Activated naive CD8-positive, alpha-beta T cell (primary cell): ENCODE measurements around the gene UBL3.

Source experiments
- H3K27ac Mint-ChIP-seq: one replicate; pipeline ENCODE4 v1.8.0; 2021; ENCODE audit warnings: mixed read lengths
- H3K27me3 Mint-ChIP-seq: one replicate; pipeline ENCODE4 v1.8.0; 2021; ENCODE audit warnings: mixed read lengths
- H3K36me3 Mint-ChIP-seq: one replicate; pipeline ENCODE4 v1.8.0; 2021; ENCODE audit warnings: mixed read lengths
- H3K4me1 Mint-ChIP-seq: one replicate; pipeline ENCODE4 v1.8.0; 2021; ENCODE audit warnings: low read depth, mixed read lengths
- H3K4me3 Mint-ChIP-seq: one replicate; pipeline ENCODE4 v1.8.0; 2021; ENCODE audit warnings: mild to moderate bottlenecking, mixed read lengths
- H3K9me3 Mint-ChIP-seq: one replicate; pipeline ENCODE4 v1.8.0; 2021; ENCODE audit warnings: low read depth, mixed read lengths

Gene UBL3

DNA sequence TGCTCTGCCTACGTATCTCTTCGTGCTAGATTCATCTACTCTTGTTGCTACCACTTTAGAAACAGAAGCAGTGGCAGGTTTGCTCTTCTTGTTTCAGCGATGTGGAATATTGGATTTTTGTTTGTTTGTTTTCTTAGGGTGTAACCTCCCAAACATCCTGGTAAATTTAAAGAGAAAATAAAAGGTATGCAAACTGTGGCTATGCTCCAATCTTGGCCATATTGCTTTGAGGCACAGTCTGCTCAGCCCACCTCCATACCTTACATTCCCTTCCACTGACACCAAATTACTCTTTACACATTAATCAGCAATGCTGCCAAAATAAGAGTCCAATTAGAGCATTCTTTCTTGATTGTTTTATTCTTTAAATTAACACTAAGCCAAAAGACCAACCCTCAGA lies 25.2 kb upstream of the UBL3 start:
- Mint-ChIP-seq H3K27ac (no peak overlapping the region), H3K36me3 (no peaks in the 10 kb centered on the region), H3K27me3 (peaks cover 17% of the 10 kb centered on the region), H3K9me3 (no peaks in the 10 kb centered on the region), H3K4me3 (no peak overlapping the region), H3K4me1 (no peaks in the 10 kb centered on the region)

DNA sequence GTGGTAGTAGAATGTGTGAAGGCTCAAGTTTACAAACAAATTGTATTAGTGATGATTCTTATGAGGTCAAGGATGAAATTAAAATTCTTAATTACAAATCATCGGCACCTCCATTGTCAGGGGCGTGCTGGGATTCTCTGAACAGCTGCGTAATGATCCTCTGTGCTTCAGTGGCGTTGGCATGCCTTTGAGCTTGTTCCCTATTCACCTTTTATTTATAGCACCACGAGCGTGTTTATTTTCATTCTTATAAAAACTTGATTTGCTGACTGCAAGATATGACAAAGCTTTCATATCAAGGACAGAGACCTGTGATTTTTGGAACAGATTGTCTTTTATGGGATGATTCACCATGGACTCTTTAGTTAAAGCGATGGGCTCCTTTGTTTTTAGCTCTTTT lies 18.2 kb upstream of the UBL3 start:
- Mint-ChIP-seq H3K27ac (no peak overlapping the region), H3K27me3 (peaks cover 4% of the 10 kb centered on the region), H3K4me3 (no peak overlapping the region), H3K4me1 (no peaks in the 10 kb centered on the region), H3K9me3 (no peaks in the 10 kb centered on the region), H3K36me3 (peaks cover 3% of the 10 kb centered on the region)

DNA sequence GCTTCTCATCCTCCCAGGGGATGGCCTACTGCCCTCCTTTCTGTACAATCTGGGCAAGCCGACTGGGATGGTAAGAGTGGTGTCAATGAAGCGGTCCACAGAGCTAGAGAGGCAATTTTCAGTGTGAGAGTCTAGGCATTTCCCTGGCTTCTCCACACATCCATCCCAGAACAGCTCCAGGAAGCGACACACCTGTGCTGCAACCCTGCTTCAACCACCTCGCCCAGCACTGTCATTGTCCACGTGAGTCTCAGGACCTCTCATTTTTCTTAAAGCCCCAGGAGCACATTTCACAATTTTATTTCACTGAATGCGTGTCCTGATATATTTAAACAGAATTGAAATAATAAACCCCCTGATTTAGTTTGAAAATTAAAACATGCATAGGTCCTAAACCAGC lies 15.5 kb upstream of the UBL3 start:
- Mint-ChIP-seq H3K27me3 (peaks cover 5% of the 10 kb centered on the region), H3K27ac (no peak overlapping the region), H3K36me3 (peaks cover 9% of the 10 kb centered on the region), H3K4me3 (no peak overlapping the region), H3K4me1 (no peaks in the 10 kb centered on the region), H3K9me3 (no peaks in the 10 kb centered on the region)

DNA sequence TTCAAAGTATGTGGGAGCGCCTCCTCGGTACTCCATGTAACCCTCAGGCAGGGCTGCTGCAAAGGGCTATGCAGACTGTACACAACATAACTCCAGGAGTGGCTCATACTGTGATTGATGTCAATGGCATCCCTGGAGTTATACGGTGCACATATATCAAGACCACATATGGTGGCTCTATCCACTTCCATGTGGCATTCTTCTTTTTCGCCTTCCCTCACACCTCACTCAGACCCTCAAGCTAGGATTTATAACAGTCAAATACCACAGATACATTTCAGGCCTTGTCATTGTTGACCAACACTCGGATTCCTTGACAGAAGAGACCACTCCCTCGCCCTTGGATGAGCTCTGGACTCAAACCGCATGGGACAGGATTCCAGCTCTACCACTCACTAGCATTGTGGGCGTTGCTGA lies 11.3 kb upstream of the UBL3 start:
- no peak overlapping the region for H3K4me3 Mint-ChIP-seq
- H3K36me3 Mint-ChIP-seq = peaks cover 5% of the 10 kb centered on the region
- H3K27me3 Mint-ChIP-seq = peaks cover 5% of the 10 kb centered on the region
- H3K9me3 Mint-ChIP-seq = no peaks in the 10 kb centered on the region
- H3K4me1 Mint-ChIP-seq = peaks cover 2% of the 10 kb centered on the region
- H3K27ac Mint-ChIP-seq = no peak overlapping the region

DNA sequence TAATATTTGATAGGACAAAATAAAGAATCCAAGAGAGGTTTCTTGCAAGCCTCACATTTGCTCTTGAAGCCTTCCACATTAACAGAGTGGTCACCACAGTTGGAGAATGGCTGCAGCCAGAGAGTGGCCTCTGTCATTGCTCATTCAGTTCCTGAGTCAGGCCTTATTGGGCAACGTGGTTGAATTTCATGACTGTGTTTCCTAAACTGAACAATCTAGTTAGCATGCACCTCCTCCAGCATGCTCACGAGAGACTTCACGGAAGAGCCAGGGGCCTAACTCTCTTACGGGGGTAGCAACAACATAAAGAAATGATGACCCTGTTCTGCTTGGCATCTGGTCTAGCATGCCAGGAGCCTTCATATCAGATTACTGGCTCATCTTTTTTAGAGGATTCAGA lies 9.6 kb upstream of the UBL3 start:
- no peaks in the 10 kb centered on the region for H3K9me3 Mint-ChIP-seq
- H3K27ac Mint-ChIP-seq = no peak overlapping the region
- H3K4me1 Mint-ChIP-seq = peaks cover 2% of the 10 kb centered on the region
- H3K4me3 Mint-ChIP-seq = no peak overlapping the region
- H3K36me3 Mint-ChIP-seq = peaks cover 5% of the 10 kb centered on the region
- H3K27me3 Mint-ChIP-seq = peaks cover 5% of the 10 kb centered on the region

DNA sequence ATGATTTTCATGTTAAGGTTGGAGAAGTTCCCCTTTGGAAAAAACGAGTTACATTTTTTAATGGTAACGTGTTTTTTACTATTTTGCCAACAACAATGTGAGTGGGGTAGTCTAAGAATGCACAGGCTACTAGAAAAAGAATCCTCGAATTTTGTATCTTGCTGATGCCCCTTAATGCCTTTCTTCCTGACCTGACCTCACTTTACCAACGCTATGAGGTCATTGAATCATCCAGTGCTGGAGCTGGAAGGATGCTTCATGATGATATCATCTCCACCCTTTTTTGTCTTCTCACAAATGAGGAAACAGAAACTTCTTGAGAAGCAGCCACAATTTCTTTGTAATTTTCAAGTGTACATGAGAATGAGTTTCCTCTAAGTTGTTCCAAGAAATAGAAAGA lies 8.2 kb upstream of the UBL3 start:
- H3K27me3 Mint-ChIP-seq = peaks cover 3% of the 10 kb centered on the region
- no peak overlapping the region for H3K27ac Mint-ChIP-seq
- H3K4me1 Mint-ChIP-seq = peaks cover 2% of the 10 kb centered on the region
- H3K9me3 Mint-ChIP-seq = no peaks in the 10 kb centered on the region
- no peak overlapping the region for H3K4me3 Mint-ChIP-seq
- peaks cover 5% of the 10 kb centered on the region for H3K36me3 Mint-ChIP-seq

DNA sequence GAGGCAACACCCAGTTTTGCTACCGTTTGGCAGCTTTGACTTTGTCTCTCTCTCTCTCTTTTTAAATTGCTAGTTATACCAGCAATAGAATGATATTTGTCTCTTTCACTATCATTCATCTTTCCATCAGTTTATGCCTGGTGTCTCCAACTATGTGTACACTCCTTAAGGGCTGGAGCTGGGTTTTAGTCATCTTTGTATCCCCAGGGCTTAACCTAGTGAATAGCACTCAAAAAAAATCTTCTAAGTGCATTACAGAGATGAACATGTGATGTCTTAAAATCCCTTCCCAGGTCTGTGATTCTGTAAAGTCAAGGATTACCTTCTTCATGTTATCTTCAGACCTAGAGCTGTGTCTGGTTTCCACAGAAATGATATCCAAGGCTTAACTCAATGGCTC lies 7.8 kb upstream of the UBL3 start:
- Mint-ChIP-seq H3K27ac (no peak overlapping the region), H3K27me3 (peaks cover 3% of the 10 kb centered on the region), H3K4me1 (peaks cover 3% of the 10 kb centered on the region), H3K36me3 (peaks cover 5% of the 10 kb centered on the region), H3K9me3 (no peaks in the 10 kb centered on the region), H3K4me3 (no peak overlapping the region)

DNA sequence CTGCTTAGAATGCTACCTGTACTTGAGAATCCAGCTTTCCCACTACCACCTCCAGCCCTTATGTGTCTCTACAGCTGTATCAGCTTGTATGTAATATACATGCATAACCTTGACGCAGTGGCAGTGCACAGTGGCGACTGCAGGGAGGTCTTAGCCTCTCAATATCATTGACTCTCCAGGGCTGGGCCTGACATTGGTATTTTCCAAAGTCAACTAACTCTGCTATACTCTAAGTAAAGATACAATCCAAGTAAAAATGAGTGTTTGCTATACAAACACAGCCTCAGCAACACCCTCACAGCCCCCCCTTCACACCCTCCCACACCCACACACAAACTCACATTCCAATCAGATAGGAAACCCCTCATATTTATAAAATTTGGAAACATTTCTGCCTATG lies 6.7 kb upstream of the UBL3 start:
- Mint-ChIP-seq H3K9me3 (no peaks in the 10 kb centered on the region), H3K4me1 (peaks cover 8% of the 10 kb centered on the region), H3K4me3 (no peak overlapping the region), H3K27ac (no peak overlapping the region), H3K27me3 (no peaks in the 10 kb centered on the region), H3K36me3 (no peaks in the 10 kb centered on the region)

DNA sequence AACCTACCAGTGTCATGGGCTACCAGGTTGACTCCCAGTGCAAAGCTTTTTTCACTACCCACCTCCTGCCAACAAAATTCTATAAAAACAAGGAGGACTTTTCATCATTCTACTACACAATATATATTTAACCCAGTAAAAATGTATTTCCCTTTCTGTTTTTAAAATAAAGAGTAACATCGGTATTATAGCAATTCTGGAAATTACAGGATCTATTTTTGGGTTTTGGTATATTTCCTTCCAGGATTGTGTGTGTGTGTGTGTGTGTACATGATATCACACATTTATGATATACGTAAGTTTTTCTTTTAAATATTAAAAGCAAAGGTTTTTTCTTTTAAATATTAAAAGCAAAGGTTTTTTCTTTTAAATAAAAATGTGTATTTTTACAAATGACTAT lies 6.0 kb upstream of the UBL3 start:
- peaks cover 8% of the 10 kb centered on the region for H3K4me1 Mint-ChIP-seq
- no peaks in the 10 kb centered on the region for H3K27me3 Mint-ChIP-seq
- H3K9me3 Mint-ChIP-seq = no peaks in the 10 kb centered on the region
- H3K27ac Mint-ChIP-seq = no peak overlapping the region
- H3K36me3 Mint-ChIP-seq = no peaks in the 10 kb centered on the region
- H3K4me3 Mint-ChIP-seq = no peak overlapping the region

DNA sequence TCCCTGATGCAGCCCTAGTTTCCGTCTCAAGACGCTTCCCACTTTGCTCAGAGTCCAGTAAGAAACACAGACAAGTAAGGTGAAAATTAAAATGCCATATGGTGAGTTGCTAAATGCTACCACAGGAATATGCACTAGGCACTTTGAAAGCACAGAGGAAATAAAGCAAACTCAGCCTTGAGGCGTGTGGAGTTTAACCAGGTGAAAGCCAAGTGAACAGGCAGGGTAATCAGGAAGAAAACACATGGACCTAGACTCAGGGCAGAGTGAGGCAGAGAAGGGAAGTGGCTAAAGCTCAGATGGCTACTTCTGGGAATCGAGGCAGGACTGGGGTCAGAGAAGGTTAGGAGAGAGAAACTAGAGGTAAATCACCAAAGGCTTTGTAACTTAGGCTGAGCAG lies 5.4 kb upstream of the UBL3 start:
- Mint-ChIP-seq H3K4me3 (no peak overlapping the region), H3K4me1 (peaks cover 10% of the 10 kb centered on the region), H3K36me3 (no peaks in the 10 kb centered on the region), H3K27me3 (no peaks in the 10 kb centered on the region), H3K27ac (no peak overlapping the region), H3K9me3 (no peaks in the 10 kb centered on the region)

DNA sequence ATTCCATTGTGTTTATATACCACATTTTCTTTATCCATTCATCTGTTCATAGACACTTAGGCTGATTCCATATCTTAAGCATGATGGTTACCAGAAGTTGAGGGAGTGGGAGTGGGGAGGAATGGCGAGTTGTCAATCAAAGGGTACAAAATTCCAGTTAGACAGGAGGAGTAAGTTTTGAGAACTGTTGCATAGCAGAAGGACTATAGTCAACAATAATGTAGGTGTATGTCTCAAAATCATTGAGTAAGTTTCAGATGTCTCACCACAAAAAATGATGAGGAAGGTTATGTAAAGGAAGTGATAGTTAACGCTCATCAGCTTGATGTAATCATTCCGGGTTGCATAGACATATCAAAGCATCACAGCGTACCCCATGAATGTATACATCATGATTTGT lies 4.6 kb upstream of the UBL3 start:
- H3K27ac Mint-ChIP-seq = no peak overlapping the region
- H3K4me1 Mint-ChIP-seq = peaks cover 10% of the 10 kb centered on the region
- no peak overlapping the region for H3K4me3 Mint-ChIP-seq
- H3K36me3 Mint-ChIP-seq = no peaks in the 10 kb centered on the region
- no peaks in the 10 kb centered on the region for H3K9me3 Mint-ChIP-seq
- no peaks in the 10 kb centered on the region for H3K27me3 Mint-ChIP-seq

DNA sequence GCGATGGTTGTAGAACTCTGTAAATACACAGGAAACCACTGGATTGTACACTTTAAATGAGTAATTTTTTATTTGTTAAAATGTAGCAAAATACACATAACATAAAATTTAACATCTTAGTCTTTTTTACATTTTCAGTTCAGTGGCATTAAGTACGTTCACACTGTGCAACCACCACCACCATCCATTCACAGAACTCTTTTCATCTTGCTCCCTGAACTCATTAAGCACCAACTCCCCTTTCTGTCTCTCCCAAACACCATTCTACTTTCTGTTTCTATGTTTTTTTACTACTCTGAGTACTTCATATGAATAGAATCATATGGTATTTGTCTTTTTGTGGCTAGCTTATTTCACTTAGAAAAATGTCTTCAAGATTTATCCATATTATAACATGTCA lies 2.7 kb upstream of the UBL3 start:
- no peak overlapping the region for H3K4me3 Mint-ChIP-seq
- no peaks in the 10 kb centered on the region for H3K27me3 Mint-ChIP-seq
- H3K36me3 Mint-ChIP-seq = no peaks in the 10 kb centered on the region
- H3K4me1 Mint-ChIP-seq = peaks cover 12% of the 10 kb centered on the region
- H3K9me3 Mint-ChIP-seq = no peaks in the 10 kb centered on the region
- no peak overlapping the region for H3K27ac Mint-ChIP-seq

DNA sequence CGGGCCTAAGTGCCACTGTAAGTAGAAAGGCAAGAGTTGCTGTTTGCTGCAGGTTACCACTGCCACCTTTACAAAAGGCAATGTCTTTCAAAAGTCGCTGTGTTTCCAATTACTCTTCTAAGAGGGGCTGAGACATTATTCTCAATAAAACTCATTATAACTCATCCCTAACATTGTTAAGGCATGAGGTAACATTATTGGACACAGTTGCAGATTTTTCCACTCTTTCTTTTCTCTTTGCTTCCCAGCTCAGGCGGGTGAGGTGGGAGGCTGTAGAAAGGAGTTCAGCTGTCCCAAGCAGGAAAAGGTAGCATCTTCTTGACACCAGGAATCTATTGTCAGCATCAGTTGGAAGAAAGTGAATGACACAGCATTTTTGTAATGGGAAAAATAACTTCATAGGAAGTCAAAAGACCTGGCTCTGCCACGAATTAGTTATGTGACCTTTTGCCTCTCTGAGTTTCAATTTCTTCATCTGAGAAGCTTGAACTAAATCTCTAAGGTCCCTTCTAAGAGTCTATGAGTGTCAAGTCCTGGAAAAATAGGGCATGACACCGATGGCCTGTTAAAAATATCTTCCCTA lies 2.1 kb upstream of the UBL3 start:
- Mint-ChIP-seq H3K27me3 (no peaks in the 10 kb centered on the region), H3K27ac (no peak overlapping the region), H3K36me3 (no peaks in the 10 kb centered on the region), H3K9me3 (no peaks in the 10 kb centered on the region), H3K4me1 (peaks cover 15% of the 10 kb centered on the region), H3K4me3 (no peak overlapping the region)

DNA sequence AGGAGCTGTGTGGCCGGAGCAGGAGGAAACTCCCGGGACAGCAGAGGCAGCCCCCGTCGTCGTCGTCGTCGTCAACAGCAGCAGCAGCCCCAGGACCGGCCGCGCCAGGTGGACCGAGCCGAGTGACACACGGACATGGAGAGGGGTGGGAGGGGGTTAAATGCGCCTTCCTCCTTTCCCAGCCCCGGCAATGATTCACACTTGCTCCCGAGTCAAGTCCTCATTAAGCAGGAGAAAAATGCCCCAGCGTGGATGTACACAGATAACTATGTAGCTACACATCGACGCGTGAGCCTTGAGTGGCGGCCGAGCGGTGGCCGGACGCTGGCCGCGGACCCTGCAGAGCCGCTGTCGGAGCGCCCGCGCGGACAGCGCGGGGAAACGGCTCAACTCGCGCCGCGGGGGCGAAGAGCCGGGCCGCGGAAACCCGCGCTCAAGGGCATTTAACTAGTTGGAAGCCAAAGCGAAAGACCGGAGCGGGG lies 645 bp downstream of the UBL3 start:
- H3K4me1 Mint-ChIP-seq = peaks cover 37% of the 10 kb centered on the region

DNA sequence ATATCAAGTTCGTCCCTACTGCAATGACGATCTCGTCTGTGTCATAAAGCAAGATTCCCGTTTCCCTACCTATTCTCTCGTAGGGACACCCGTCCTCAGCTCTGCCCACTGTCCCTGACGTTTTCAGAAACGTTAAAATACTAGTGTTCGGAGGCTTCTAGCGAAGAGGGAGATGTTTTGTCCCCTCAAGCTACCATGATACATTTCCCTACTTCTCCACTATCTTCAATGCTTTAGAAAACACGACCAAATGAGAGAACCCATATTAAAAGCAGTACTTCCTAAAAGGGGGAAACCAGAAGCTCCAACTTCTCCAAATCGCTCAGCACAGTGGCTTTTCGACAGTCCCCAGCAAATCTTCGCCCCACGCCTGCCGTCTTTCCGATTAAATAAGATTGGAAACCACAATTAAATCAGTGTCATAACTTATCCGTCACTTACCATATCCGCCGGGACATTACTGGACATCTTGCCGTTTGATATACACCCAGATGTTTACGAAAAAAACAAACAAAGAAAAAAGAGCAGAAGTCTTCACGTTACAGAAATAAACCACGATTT lies 1.3 kb downstream of the UBL3 start:
- H3K4me1 Mint-ChIP-seq = peaks cover 42% of the 10 kb centered on the region

More for the DNA sequence above, 645 bp downstream of the UBL3 start:
- Mint-ChIP-seq H3K36me3 (no peaks in the 10 kb centered on the region), H3K9me3 (no peaks in the 10 kb centered on the region), H3K27me3 (no peaks in the 10 kb centered on the region), H3K27ac (peak overlapping the region; percentile 86), H3K4me3 (peak overlapping the region; percentile 95)

DNA sequence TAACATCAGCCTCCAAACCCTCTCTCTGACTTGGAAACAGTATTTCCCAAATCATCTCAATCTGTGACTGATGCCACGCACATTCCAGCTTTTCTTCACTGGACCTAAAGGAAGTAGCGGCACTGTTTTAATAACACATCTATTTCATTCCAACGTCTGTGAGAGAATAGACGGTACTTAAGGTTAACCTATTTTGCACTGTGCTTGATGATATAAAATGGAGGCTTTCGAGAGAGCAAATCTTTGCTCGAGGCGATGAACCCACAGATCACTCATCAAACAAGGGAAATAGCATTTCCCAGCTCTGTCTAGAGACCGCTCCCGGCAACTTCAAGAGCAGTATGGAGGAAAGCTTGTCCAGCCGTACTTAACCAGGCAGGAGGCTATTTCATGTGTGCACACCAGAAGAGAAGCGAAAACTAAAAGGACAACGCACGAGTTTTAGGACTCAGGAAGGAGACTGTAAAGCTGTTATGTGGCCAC lies 2.9 kb downstream of the UBL3 start:
- Mint-ChIP-seq H3K27me3 (no peaks in the 10 kb centered on the region), H3K27ac (peak overlapping the region; percentile 87), H3K36me3 (no peaks in the 10 kb centered on the region), H3K9me3 (no peaks in the 10 kb centered on the region), H3K4me3 (peak overlapping the region; percentile 92), H3K4me1 (peaks cover 49% of the 10 kb centered on the region)

More for the DNA sequence above, 1.3 kb downstream of the UBL3 start:
- peak overlapping the region; percentile 95 for H3K4me3 Mint-ChIP-seq
- H3K36me3 Mint-ChIP-seq = no peaks in the 10 kb centered on the region
- no peaks in the 10 kb centered on the region for H3K27me3 Mint-ChIP-seq
- H3K27ac Mint-ChIP-seq = peak overlapping the region; percentile 86
- no peaks in the 10 kb centered on the region for H3K9me3 Mint-ChIP-seq
